ENCODE results near the gene PTPN7. TPM values are rescaled to one million over a fixed set of nuclear protein-coding genes. Genes with fewer than 3 reads are reported as not detected.
"Not testable (repeated sequence)": the region's sequence is repeated elsewhere in the genome, so short reads cannot be mapped to it uniquely, and the experiment has no call there.

The PTPN7 gene
- total and polyA plus RNA-seq, 2 experiments from 2014 or later: 0.41 TPM; not detected in 1

- peak overlapping the region; percentile 58 for H3K4me2 ChIP-seq
- H3K9me2 ChIP-seq (replicated peaks; ENCODE audit: insufficient read depth): no peaks in the 10 kb centered on the region
- H2AFZ ChIP-seq: no peak overlapping the region
- no peaks in the 10 kb centered on the region for H3K9me3 ChIP-seq (ENCODE audit: low read depth)
- peaks cover 13% of the 10 kb centered on the region for H3K4me1 ChIP-seq (ENCODE audit: insufficient read depth)
- no peak overlapping the region for H3K4me3 ChIP-seq
- WGBS (ENCODE audit: low lambda C conversion rate, missing lambda C conversion rate): 66% methylated on average over 18 of the region's 18 CpGs
- no peaks in the 10 kb centered on the region for H3K79me2 ChIP-seq
- peak overlapping the region; percentile 76 for H3K27ac ChIP-seq
- H3K36me3 ChIP-seq (replicated peaks; ENCODE audit: insufficient read depth, low read depth): no peaks in the 10 kb centered on the region
- H3K27me3 ChIP-seq: no peaks in the 10 kb centered on the region
- no peak for TF ChIP-seq EZH2phosphoT487 (IDR thresholded peaks at IDR 0.05; ENCODE audit: low read depth, severe bottlenecking, unreplicated experiment)
- no peak for TF ChIP-seq EZH2 (IDR thresholded peaks at IDR 0.05; ENCODE audit: borderline replicate concordance)
- TF ChIP-seq, protein P1, sequence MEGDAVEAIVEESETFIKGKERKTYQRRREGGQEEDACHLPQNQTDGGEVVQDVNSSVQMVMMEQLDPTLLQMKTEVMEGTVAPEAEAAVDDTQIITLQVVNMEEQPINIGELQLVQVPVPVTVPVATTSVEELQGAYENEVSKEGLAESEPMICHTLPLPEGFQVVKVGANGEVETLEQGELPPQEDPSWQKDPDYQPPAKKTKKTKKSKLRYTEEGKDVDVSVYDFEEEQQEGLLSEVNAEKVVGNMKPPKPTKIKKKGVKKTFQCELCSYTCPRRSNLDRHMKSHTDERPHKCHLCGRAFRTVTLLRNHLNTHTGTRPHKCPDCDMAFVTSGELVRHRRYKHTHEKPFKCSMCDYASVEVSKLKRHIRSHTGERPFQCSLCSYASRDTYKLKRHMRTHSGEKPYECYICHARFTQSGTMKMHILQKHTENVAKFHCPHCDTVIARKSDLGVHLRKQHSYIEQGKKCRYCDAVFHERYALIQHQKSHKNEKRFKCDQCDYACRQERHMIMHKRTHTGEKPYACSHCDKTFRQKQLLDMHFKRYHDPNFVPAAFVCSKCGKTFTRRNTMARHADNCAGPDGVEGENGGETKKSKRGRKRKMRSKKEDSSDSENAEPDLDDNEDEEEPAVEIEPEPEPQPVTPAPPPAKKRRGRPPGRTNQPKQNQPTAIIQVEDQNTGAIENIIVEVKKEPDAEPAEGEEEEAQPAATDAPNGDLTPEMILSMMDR (IDR thresholded peaks at IDR 0.05; ENCODE audit: poor library complexity): no peak
- no peaks in the 10 kb centered on the region for H4K20me1 ChIP-seq (ENCODE audit: insufficient read depth, poor library complexity, severe bottlenecking)
- peak; percentile 58 for DNase-seq (ENCODE audit: low spot score)
These were observed 7.5 kb upstream of the PTPN7 start for GRCh38 chr1:202167708-202168415.

DNA sequence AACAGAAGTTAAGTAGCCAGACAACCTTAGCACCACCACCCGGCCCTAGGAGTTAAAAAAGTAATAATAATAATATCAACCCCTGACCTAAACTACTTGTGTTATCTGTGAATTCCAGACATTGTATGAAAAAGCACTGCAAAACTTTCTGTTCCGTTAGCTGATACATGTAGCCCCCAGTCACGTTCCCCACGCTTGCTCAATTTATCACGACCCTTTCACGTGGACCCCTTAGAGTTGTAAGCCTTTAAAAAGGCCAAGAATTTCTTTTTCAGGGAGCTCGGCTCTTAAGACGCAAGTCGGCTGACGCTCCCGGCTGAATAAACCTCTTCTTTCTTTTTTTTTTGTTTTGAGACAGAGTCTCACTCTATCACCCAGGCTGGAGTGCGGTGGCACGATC lies 6.7 kb upstream of the PTPN7 start:
- H3K9me3 ChIP-seq (ENCODE audit: low read depth); H3K4me3 ChIP-seq; H3K79me2 ChIP-seq; DNase-seq (ENCODE audit: low spot score); H3K36me3 ChIP-seq (replicated peaks; ENCODE audit: insufficient read depth, low read depth); H2AFZ ChIP-seq; H3K4me2 ChIP-seq; H3K27me3 ChIP-seq; H4K20me1 ChIP-seq (ENCODE audit: insufficient read depth, poor library complexity, severe bottlenecking); H3K9me2 ChIP-seq (replicated peaks; ENCODE audit: insufficient read depth): not testable (repeated sequence)
- 75% methylated on average over 13 of the region's 13 CpGs for WGBS (ENCODE audit: low lambda C conversion rate, missing lambda C conversion rate)
- H3K4me1 ChIP-seq (ENCODE audit: insufficient read depth): peaks cover 13% of the 10 kb centered on the region
- peak overlapping the region; percentile 76 for H3K27ac ChIP-seq

DNA sequence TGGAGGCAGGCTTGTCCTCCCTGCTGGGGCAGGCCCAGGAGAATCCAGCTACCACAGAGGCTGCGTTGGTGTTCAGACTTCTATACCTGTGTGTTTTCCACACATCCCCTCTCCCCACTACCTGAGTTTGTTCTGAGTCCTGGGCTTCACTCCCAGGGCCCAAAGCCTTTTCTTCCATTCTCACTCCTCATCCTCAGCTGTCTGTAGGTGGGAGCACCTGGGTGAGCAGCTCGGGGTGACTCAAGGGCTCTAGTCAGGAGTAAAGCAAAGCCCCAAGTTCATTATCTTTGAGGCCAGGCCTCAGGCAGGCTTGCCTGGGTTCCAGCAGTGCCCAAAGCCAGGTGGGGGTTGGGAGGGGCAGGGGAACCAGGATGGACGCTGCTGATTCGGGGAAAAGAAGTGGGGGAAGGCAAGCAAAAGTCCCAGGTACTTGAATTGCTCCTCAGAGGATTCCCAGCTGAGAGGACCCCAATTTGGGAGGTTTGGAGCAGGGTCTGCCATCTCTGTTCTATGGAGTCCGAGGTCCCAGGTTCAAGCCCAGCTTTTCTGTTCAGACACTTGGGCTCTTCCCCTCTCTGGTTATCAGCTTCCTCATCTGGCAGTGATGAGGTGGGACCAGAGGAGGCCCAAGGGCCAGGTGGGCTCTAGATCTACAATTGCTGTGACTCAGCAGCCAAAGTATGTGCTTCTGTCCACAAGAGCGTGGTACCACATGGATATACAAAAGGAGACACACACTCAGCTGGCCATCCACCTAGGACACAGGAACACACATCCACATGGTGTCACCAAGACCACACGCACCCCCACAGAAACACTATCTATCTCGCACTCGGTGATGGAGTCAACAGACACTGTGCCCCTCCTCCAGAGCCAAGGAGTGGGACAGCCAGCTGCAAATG lies 5.8 kb upstream of the PTPN7 start:
- TF ChIP-seq EZH2 (IDR thresholded peaks at IDR 0.05; ENCODE audit: borderline replicate concordance) (no peak), EZH2phosphoT487 (IDR thresholded peaks at IDR 0.05; ENCODE audit: low read depth, severe bottlenecking, unreplicated experiment) (no peak)
- TF ChIP-seq, protein P1 (IDR thresholded peaks at IDR 0.05; ENCODE audit: poor library complexity): no peak
- no peaks in the 10 kb centered on the region for H3K79me2 ChIP-seq
- no peaks in the 10 kb centered on the region for H3K9me2 ChIP-seq (replicated peaks; ENCODE audit: insufficient read depth)
- no peaks in the 10 kb centered on the region for H3K27me3 ChIP-seq
- no peak overlapping the region for H3K4me3 ChIP-seq
- 86% methylated on average over 9 of the region's 9 CpGs for WGBS (ENCODE audit: low lambda C conversion rate, missing lambda C conversion rate)
- DNase-seq (ENCODE audit: low spot score): no peak
- H3K9me3 ChIP-seq (ENCODE audit: low read depth): no peaks in the 10 kb centered on the region
- no peak overlapping the region for H3K4me2 ChIP-seq
- peaks cover 13% of the 10 kb centered on the region for H3K4me1 ChIP-seq (ENCODE audit: insufficient read depth)
- H3K27ac ChIP-seq: peak overlapping the region; percentile 76
- H4K20me1 ChIP-seq (ENCODE audit: insufficient read depth, poor library complexity, severe bottlenecking): no peaks in the 10 kb centered on the region
- no peaks in the 10 kb centered on the region for H3K36me3 ChIP-seq (replicated peaks; ENCODE audit: insufficient read depth, low read depth)
- H2AFZ ChIP-seq: no peak overlapping the region
